Tibial artery (tissue), 4 donors: ENCODE measurements around the gene ADARB2.

ENCODE experiments used
- DNase-seq, 2 donors: peaks; one replicate each; pipeline ENCODE4 v3.0.0-alpha.2; 2019
- H3K27ac ChIP-seq, 2 donors: fragments of 200-600 bp; sonication (generic) in 1 of 2; 1 replicate in 1 of 2; 2 replicates in 1 of 2; pipeline ENCODE4 v1.5.1; 2018 to 2019; ENCODE audit warnings: mild to moderate bottlenecking in 1 of 2
- H3K27me3 ChIP-seq, 2 donors: fragments of 200-600 bp; sonication (generic) in 1 of 2; one replicate each; pipeline versions ENCODE4 v1.5.1 to v1.6.0; 2016 to 2019
- H3K36me3 ChIP-seq, 3 donors: fragments of 200-600 bp; sonication (generic) in 2 of 3; one replicate each; pipeline ENCODE4 v1.5.1; 2016 to 2019; ENCODE audit warnings: mild to moderate bottlenecking in 2 of 3
- H3K4me1 ChIP-seq, 4 donors: fragments of 200-600 bp; sonication (generic) in 2 of 4; 1 replicate in 3 of 4; 2 replicates in 1 of 4; pipeline ENCODE4 v1.5.1; 2016 to 2019
- H3K4me3 ChIP-seq, 2 donors: fragments of 200-600 bp; sonication (generic) in 1 of 2; 1 replicate in 1 of 2; 2 replicates in 1 of 2; pipeline ENCODE4 v1.5.1; 2018 to 2019; ENCODE audit warnings: mild to moderate bottlenecking in 2 of 2
- H3K9me3 ChIP-seq, 3 donors: fragments of 200-600 bp; sonication (generic) in 1 of 3; one replicate each; pipeline ENCODE4 v1.5.1; 2016 to 2019
- intact Hi-C: fragments of 100-400 bp; cut with DNase I; formaldehyde crosslinking; loops from one replicate; pipeline ENCODE4 v1.15.0; 2023; ENCODE audit warnings: low total_unique reads
- TF ChIP-seq, protein P1 (sequence below), 2 experiments: fragments of 200-600 bp in 1 of 2; fragments of 450-650 bp in 1 of 2; IDR thresholded peaks; one replicate each; pipeline ENCODE4 v1.5.1; 2017 to 2019; ENCODE audit warnings: antibody characterized with exemption in 2 of 2, mild to moderate bottlenecking in 1 of 2, moderate library complexity in 1 of 2

Gene ADARB2

DNA sequence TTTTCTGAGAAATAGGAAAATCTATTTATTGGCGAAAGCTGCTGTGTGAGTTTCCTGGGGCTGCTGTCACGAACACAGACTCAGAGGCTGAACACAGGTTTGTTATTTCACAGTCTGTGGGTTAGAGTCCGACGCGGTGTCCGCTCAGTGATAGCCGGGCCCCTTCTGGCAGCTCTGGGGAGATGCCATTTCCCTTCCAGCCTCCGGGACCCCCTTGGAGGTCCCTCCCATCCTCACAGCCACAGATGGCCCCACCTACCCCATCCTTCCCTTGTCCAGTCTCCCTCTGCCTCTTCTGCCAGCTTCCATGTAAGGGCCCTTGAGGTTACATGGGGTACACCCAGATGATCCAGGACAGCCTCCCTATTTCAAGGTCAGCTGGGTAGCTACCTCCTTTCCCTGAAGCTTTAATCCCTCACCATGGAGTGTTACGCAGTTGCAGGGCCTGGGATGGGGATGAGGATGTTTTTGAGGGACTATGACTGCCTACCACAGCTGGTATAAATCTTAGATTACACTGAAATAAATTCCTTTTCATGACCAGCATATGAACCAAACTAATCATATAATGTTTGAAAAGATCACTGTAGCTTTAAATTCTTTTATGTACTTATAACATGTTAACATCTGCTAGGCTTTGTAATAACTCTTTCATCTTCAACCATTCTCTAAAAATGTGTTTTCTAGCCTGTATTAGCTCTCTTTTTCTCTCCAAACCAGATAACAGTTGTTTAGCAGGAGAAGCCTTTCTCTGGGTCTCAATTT, 582.6 kb downstream of the ADARB2 start:
- intact Hi-C loops, result no loop called here
- H3K27ac ChIP-seq, result no peak overlapping the region
- TF ChIP-seq, protein P1, sequence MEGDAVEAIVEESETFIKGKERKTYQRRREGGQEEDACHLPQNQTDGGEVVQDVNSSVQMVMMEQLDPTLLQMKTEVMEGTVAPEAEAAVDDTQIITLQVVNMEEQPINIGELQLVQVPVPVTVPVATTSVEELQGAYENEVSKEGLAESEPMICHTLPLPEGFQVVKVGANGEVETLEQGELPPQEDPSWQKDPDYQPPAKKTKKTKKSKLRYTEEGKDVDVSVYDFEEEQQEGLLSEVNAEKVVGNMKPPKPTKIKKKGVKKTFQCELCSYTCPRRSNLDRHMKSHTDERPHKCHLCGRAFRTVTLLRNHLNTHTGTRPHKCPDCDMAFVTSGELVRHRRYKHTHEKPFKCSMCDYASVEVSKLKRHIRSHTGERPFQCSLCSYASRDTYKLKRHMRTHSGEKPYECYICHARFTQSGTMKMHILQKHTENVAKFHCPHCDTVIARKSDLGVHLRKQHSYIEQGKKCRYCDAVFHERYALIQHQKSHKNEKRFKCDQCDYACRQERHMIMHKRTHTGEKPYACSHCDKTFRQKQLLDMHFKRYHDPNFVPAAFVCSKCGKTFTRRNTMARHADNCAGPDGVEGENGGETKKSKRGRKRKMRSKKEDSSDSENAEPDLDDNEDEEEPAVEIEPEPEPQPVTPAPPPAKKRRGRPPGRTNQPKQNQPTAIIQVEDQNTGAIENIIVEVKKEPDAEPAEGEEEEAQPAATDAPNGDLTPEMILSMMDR (IDR thresholded peaks at IDR 0.05), result no peak
- H3K36me3 ChIP-seq, result no peaks in the 10 kb centered on the region
- H3K9me3 ChIP-seq, result no peaks in the 10 kb centered on the region
- H3K27me3 ChIP-seq, result peaks cover 0 to 14% of the 10 kb centered on the region in 2 donors
- H3K4me1 ChIP-seq, result no peaks in the 10 kb centered on the region
- peak in 1 of 2 donors; percentile 32 for DNase-seq
- H3K4me3 ChIP-seq, result no peak overlapping the region

- Histone ChIP-seq H3K4me1 (no peaks in the 10 kb centered on the region), H3K27me3 (peaks cover 0 to 14% of the 10 kb centered on the region in 2 donors), H3K9me3 (no peaks in the 10 kb centered on the region), H3K27ac (no peak overlapping the region), H3K36me3 (no peaks in the 10 kb centered on the region), H3K4me3 (no peak overlapping the region)
- intact Hi-C loops, result no loop called here
- DNase-seq, result peak in 1 of 2 donors; percentile 23
- TF ChIP-seq, protein P1 (IDR thresholded peaks at IDR 0.05), result no peak
Measured at GRCh38 chr10:1153805-1154351, 583.4 kb downstream of the ADARB2 start.

DNA sequence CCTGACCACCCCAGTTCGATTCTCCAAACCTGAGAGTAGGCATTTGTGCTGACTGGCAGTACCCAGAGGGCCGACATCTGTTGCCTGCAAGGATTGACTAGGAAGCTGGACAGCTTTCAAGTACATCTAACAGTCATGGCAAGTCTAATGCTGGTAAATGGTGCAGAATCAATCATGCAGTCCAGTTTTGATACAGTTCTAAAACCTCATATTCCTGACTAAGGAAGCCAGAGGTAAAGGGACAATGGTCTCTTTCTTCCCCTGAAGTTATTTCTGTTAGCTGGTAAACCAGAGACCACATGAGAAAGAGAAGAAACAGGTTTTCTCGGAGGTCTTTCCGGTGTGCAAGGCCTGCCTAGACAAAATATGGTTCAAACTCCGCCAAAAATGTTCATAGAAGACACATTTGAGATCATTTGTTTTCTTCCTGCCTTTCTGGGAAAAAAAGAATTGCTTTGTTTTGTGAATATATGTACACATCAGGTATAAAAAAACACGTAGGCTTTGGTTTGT, 584.0 kb downstream of the ADARB2 start:
- TF ChIP-seq, protein P1 (IDR thresholded peaks at IDR 0.05), result no peak
- Histone ChIP-seq H3K9me3 (no peaks in the 10 kb centered on the region), H3K27me3 (peaks cover 0 to 13% of the 10 kb centered on the region in 2 donors), H3K27ac (no peak overlapping the region), H3K4me1 (no peaks in the 10 kb centered on the region), H3K36me3 (no peaks in the 10 kb centered on the region), H3K4me3 (no peak overlapping the region)
- DNase-seq, result no peak
- intact Hi-C loops, result no loop called here

GRCh38 chr10:1152386-1153250, 584.7 kb downstream of the ADARB2 start:
- intact Hi-C loops, result no loop called here
- DNase-seq, result peak in 1 of 2 donors; percentile 45
- no peaks in the 10 kb centered on the region for H3K9me3 ChIP-seq
- peaks cover 0 to 6% of the 10 kb centered on the region in 2 donors for H3K27me3 ChIP-seq
- TF ChIP-seq, protein P1 (IDR thresholded peaks at IDR 0.05), result no peak
- H3K36me3 ChIP-seq, result no peaks in the 10 kb centered on the region
- H3K27ac ChIP-seq, result no peak overlapping the region
- no peaks in the 10 kb centered on the region for H3K4me1 ChIP-seq
- H3K4me3 ChIP-seq, result no peak overlapping the region
